Upper lobe of left lung (tissue), 4 donors: ENCODE results near the gene PPP1R12B.

Source experiments
- POLR2AphosphoS5 ChIP-seq, 2 donors: sonication (generic); formaldehyde crosslinking; IDR thresholded peaks; one replicate each; pipeline ENCODE4 v1.5.1; 2017; ENCODE audit warnings: antibody characterized with exemption in 2 of 2
- TF ChIP-seq, protein P1 (sequence below), 6 experiments: fragments of 450-650 bp in 4 of 6; fragments of 200-600 bp in 2 of 6; sonication (generic) in 2 of 6; IDR thresholded peaks; one replicate each; pipeline ENCODE4 v1.5.1; 2016 to 2019; ENCODE audit warnings: antibody characterized with exemption in 6 of 6

DNA sequence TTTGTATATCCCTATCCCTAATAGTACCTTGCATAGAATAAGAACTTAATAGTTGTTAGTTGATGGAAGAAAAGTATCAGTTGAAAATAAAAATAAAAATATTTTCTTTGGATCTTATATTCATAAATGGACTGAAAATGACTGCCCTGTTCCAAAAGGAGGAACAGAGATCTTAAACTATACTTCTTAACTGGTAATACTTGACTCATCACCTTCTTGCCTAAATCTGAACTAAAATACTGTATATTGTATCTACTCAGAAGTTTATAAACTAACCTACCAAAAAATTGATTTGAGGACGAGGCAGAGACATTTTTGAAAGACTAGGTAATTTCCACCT is 182.9 kb downstream of the PPP1R12B start:
- TF ChIP-seq, protein P1, sequence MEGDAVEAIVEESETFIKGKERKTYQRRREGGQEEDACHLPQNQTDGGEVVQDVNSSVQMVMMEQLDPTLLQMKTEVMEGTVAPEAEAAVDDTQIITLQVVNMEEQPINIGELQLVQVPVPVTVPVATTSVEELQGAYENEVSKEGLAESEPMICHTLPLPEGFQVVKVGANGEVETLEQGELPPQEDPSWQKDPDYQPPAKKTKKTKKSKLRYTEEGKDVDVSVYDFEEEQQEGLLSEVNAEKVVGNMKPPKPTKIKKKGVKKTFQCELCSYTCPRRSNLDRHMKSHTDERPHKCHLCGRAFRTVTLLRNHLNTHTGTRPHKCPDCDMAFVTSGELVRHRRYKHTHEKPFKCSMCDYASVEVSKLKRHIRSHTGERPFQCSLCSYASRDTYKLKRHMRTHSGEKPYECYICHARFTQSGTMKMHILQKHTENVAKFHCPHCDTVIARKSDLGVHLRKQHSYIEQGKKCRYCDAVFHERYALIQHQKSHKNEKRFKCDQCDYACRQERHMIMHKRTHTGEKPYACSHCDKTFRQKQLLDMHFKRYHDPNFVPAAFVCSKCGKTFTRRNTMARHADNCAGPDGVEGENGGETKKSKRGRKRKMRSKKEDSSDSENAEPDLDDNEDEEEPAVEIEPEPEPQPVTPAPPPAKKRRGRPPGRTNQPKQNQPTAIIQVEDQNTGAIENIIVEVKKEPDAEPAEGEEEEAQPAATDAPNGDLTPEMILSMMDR (IDR thresholded peaks at IDR 0.05): no peak
- no peak for TF ChIP-seq POLR2AphosphoS5 (IDR thresholded peaks at IDR 0.05)
